LNCaP clone FGC (cell line): ENCODE measurements around the gene TNS3.

Experiments used
- DNase-seq: peaks from one replicate; pipeline ENCODE4 v3.0.0-alpha.2; 2011; ENCODE audit warnings: low read depth
- H3K4me3 ChIP-seq: 2 replicates; pipeline ENCODE4 v1.5.1; 2011; ENCODE audit warnings: mild to moderate bottlenecking, low read depth, low read length, control low read depth
- CTCF ChIP-seq: IDR thresholded peaks from 2 replicates; pipeline ENCODE4 v1.5.1; 2012; ENCODE audit warnings: mild to moderate bottlenecking; ENCODE audit not compliant: control insufficient read depth, insufficient read depth; ENCODE audit errors: extremely low read depth

TNS3 gene

GRCh38 chr7:47411281-47411869 lies 170.5 kb downstream of the TNS3 start:
- TF ChIP-seq CTCF: no peak
- H3K4me3 ChIP-seq: no peak overlapping the region
- no peak for DNase-seq

- TF ChIP-seq CTCF: no peak
- no peak overlapping the region for H3K4me3 ChIP-seq
- DNase-seq: no peak
Observed at GRCh38 chr7:47408675-47409074, 173.2 kb downstream of the TNS3 start.

GRCh38 chr7:47407821-47408674 lies 173.9 kb downstream of the TNS3 start:
- H3K4me3 ChIP-seq: no peak overlapping the region
- DNase-seq: no peak
- no peak for TF ChIP-seq CTCF

- TF ChIP-seq CTCF: no peak
- H3K4me3 ChIP-seq: no peak overlapping the region
- DNase-seq: no peak
Observed at GRCh38 chr7:47407136-47407535, 174.8 kb downstream of the TNS3 start.

- no peak for DNase-seq
- no peak for TF ChIP-seq CTCF
- H3K4me3 ChIP-seq: no peak overlapping the region
Observed at GRCh38 chr7:47406801-47407129, 175.1 kb downstream of the TNS3 start.

- H3K4me3 ChIP-seq: no peak overlapping the region
- DNase-seq: peak; percentile 44
- TF ChIP-seq CTCF: no peak
Observed at GRCh38 chr7:47405921-47406800, 175.8 kb downstream of the TNS3 start.
